Mucosa of rectum (tissue), 2 donors: ENCODE results near the gene HOXC10.

Experiments
- H3K27ac ChIP-seq, 2 donors: one replicate each; pipeline ENCODE4 v1.7.0; 2013; ENCODE audit warnings: inconsistent platforms in 2 of 2, low read depth in 2 of 2, low read length in 2 of 2
- H3K27me3 ChIP-seq, 2 donors: one replicate each; pipeline ENCODE4 v1.7.0; 2013; ENCODE audit warnings: low read length in 2 of 2; ENCODE audit not compliant: control insufficient read depth in 2 of 2, insufficient read depth in 2 of 2
- H3K36me3 ChIP-seq, 2 donors: one replicate each; pipeline ENCODE4 v1.7.0; 2013; ENCODE audit warnings: low read length in 2 of 2; ENCODE audit not compliant: control insufficient read depth in 2 of 2, insufficient read depth in 2 of 2
- H3K4me1 ChIP-seq, 2 donors: one replicate each; pipeline ENCODE4 v1.7.0; 2013; ENCODE audit warnings: low read length in 2 of 2, mild to moderate bottlenecking in 1 of 2; ENCODE audit not compliant: control insufficient read depth in 2 of 2, insufficient read depth in 2 of 2
- H3K4me3 ChIP-seq, 2 donors: one replicate each; pipeline ENCODE4 v1.7.0; 2013; ENCODE audit warnings: low read length in 2 of 2
- H3K9ac ChIP-seq, 2 donors: one replicate each; pipeline ENCODE4 v1.7.0; 2013; ENCODE audit warnings: low read length in 2 of 2, low read depth in 1 of 2, mild to moderate bottlenecking in 1 of 2
- H3K9me3 ChIP-seq, 2 donors: one replicate each; pipeline ENCODE4 v1.7.0; 2013; ENCODE audit warnings: low read length in 2 of 2; ENCODE audit not compliant: control insufficient read depth in 2 of 2
- donor health status: healthy.
- donor health status: Normal muscosa, but diverticular disease.

HOXC10 gene

GRCh38 chr12:53958128-53958527, 26.8 kb upstream of the HOXC10 start:
- no peaks in the 10 kb centered on the region for H3K36me3 ChIP-seq
- H3K9me3 ChIP-seq, result no peaks in the 10 kb centered on the region

GRCh38 chr12:53959314-53959713, 25.6 kb upstream of the HOXC10 start:
- Histone ChIP-seq H3K27ac (no peak overlapping the region), H3K4me3 (no peak overlapping the region), H3K9ac (no peak overlapping the region), H3K9me3 (no peaks in the 10 kb centered on the region), H3K27me3 (peaks cover 81 to 90% of the 10 kb centered on the region in 2 donors), H3K36me3 (no peaks in the 10 kb centered on the region), H3K4me1 (no peaks in the 10 kb centered on the region)

More at GRCh38 chr12:53958128-53958527, 26.8 kb upstream of the HOXC10 start:
- Histone ChIP-seq H3K27me3 (peaks cover 81 to 89% of the 10 kb centered on the region in 2 donors), H3K4me3 (no peak overlapping the region), H3K9ac (no peak overlapping the region), H3K4me1 (no peaks in the 10 kb centered on the region), H3K27ac (no peak overlapping the region)

- no peaks in the 10 kb centered on the region for H3K4me1 ChIP-seq
- H3K9ac ChIP-seq, result no peak overlapping the region
- peaks cover 88 to 94% of the 10 kb centered on the region in 2 donors for H3K27me3 ChIP-seq
- no peaks in the 10 kb centered on the region for H3K36me3 ChIP-seq
- no peaks in the 10 kb centered on the region for H3K9me3 ChIP-seq
- H3K27ac ChIP-seq, result no peak overlapping the region
- no peak overlapping the region for H3K4me3 ChIP-seq
Measured at GRCh38 chr12:53960187-53961024, 24.5 kb upstream of the HOXC10 start.

- Histone ChIP-seq H3K4me1 (no peaks in the 10 kb centered on the region), H3K27me3 (peaks cover 86 to 92% of the 10 kb centered on the region in 2 donors), H3K9me3 (no peaks in the 10 kb centered on the region)
Measured at GRCh38 chr12:53961025-53961761, 23.8 kb upstream of the HOXC10 start.

GRCh38 chr12:53963005-53963404, 21.9 kb upstream of the HOXC10 start:
- peaks cover 86 to 94% of the 10 kb centered on the region in 2 donors for H3K27me3 ChIP-seq
- no peak overlapping the region for H3K9ac ChIP-seq
- no peak overlapping the region for H3K27ac ChIP-seq
- H3K36me3 ChIP-seq, result no peaks in the 10 kb centered on the region
- H3K4me1 ChIP-seq, result peaks cover 0 to 3% of the 10 kb centered on the region in 2 donors
- no peaks in the 10 kb centered on the region for H3K9me3 ChIP-seq
- no peak overlapping the region for H3K4me3 ChIP-seq

More at GRCh38 chr12:53961025-53961761, 23.8 kb upstream of the HOXC10 start:
- no peaks in the 10 kb centered on the region for H3K36me3 ChIP-seq
- H3K9ac ChIP-seq, result no peak overlapping the region
- no peak overlapping the region for H3K27ac ChIP-seq
- H3K4me3 ChIP-seq, result no peak overlapping the region

GRCh38 chr12:53963434-53964314, 21.3 kb upstream of the HOXC10 start:
- Histone ChIP-seq H3K27ac (no peak overlapping the region), H3K36me3 (no peaks in the 10 kb centered on the region), H3K4me1 (peaks cover 0 to 3% of the 10 kb centered on the region in 2 donors), H3K9me3 (no peaks in the 10 kb centered on the region), H3K27me3 (peaks cover 86 to 94% of the 10 kb centered on the region in 2 donors), H3K9ac (no peak overlapping the region), H3K4me3 (no peak overlapping the region)

GRCh38 chr12:53964315-53964713, 20.6 kb upstream of the HOXC10 start:
- peaks cover 89 to 96% of the 10 kb centered on the region in 2 donors for H3K27me3 ChIP-seq
- no peak overlapping the region for H3K9ac ChIP-seq
- no peaks in the 10 kb centered on the region for H3K9me3 ChIP-seq

GRCh38 chr12:53965281-53966084, 19.5 kb upstream of the HOXC10 start:
- Histone ChIP-seq H3K36me3 (no peaks in the 10 kb centered on the region), H3K4me3 (no peak overlapping the region), H3K4me1 (peaks cover 0 to 3% of the 10 kb centered on the region in 2 donors), H3K9me3 (no peaks in the 10 kb centered on the region), H3K27me3 (peaks cover 88 to 96% of the 10 kb centered on the region in 2 donors), H3K9ac (no peak overlapping the region), H3K27ac (no peak overlapping the region)

More at GRCh38 chr12:53964315-53964713, 20.6 kb upstream of the HOXC10 start:
- peaks cover 0 to 3% of the 10 kb centered on the region in 2 donors for H3K4me1 ChIP-seq
- H3K4me3 ChIP-seq, result no peak overlapping the region
- no peaks in the 10 kb centered on the region for H3K36me3 ChIP-seq
- H3K27ac ChIP-seq, result no peak overlapping the region

- H3K9me3 ChIP-seq, result no peaks in the 10 kb centered on the region
- H3K36me3 ChIP-seq, result no peaks in the 10 kb centered on the region
- H3K27ac ChIP-seq, result no peak overlapping the region
- peaks cover 0 to 3% of the 10 kb centered on the region in 2 donors for H3K4me1 ChIP-seq
- no peak overlapping the region for H3K9ac ChIP-seq
- no peak overlapping the region for H3K4me3 ChIP-seq
- H3K27me3 ChIP-seq, result peaks cover 92 to 98% of the 10 kb centered on the region in 2 donors
Measured at GRCh38 chr12:53966085-53966384, 18.9 kb upstream of the HOXC10 start.
